HepG2 (cell line): ENCODE measurements around the gene KIRREL3. TPM values are rescaled to one million over a fixed set of nuclear protein-coding genes. Genes with fewer than 3 reads are reported as not detected.

Experiments
- ATAC-seq: fragments of 200-7000 bp; cut with Tn5 transposase; 3 replicates; pipeline ENCODE4 v1.9.1; 2020; ENCODE audit warnings: mild to moderate bottlenecking, moderate library complexity
- BruUV-seq: library from RNA; stranded (reverse); fragments of 400-500 nt; replicated peaks from 2 replicates; lab custom pipeline; 2021; lab: Mats Ljungman, UMichigan
- CTCF ChIA-PET: fragments of 300-600 bp; formaldehyde crosslinking; extraction: SDS; loops from one replicate; lab custom pipeline; 2021; ENCODE audit warnings: low total read pairs, inconsistent platforms, low intra/inter-chr PET ratio; lab: Yijun Ruan, JAX
- POLR2A ChIA-PET: fragments of 350-600 bp; sonication (Branson Sonifier 250); formaldehyde crosslinking; loops from one replicate; lab custom pipeline; 2020; ENCODE audit warnings: antibody characterized with exemption, inconsistent platforms; lab: Yijun Ruan, JAX
- DNase-seq: peaks from one replicate; pipeline ENCODE4 v3.0.0-alpha.2; 2015; ENCODE audit warnings: low spot score
- FAIRE-seq: peaks from 3 replicates; lab custom pipeline; 2011; peaks lifted over from hg19 to GRCh38; lab: Jason Lieb, UNC
- H2AFZ ChIP-seq: one replicate; pipeline ENCODE4 v1.6.1; 2011; ENCODE audit warnings: low read length, inconsistent platforms
- H3K27ac ChIP-seq: fragments of 300-600 bp; 3 replicates; pipeline ENCODE4 v1.8.0; 2011; ENCODE audit warnings: mixed run types, mild to moderate bottlenecking, mixed read lengths, low read length, inconsistent platforms; ENCODE audit not compliant: insufficient read depth; ENCODE audit errors: extremely low read length
- H3K27me3 ChIP-seq, 2 experiments: fragments of 200-600 bp in 1 of 2; 2 replicates in 1 of 2; 3 replicates in 1 of 2; pipeline versions ENCODE4 v1.6.0 to v1.8.0; 2011; ENCODE audit warnings: low read length in 2 of 2, mild to moderate bottlenecking in 2 of 2, moderate library complexity in 2 of 2, inconsistent platforms in 1 of 2; ENCODE audit not compliant: insufficient read depth in 2 of 2, control insufficient read depth in 1 of 2
- H3K36me3 ChIP-seq, 2 experiments: fragments of 200-600 bp in 1 of 2; replicated peaks in 1 of 2; 2 replicates in 1 of 2; 3 replicates in 1 of 2; pipeline versions ENCODE4 v1.5.1 to v1.8.0; 2011; ENCODE audit warnings: low read length in 2 of 2, inconsistent platforms in 1 of 2; ENCODE audit not compliant: insufficient read depth in 2 of 2, control insufficient read depth in 1 of 2
- H3K4me1 ChIP-seq: 2 replicates; pipeline ENCODE4 v1.5.1; 2012; ENCODE audit warnings: low read length, inconsistent platforms; ENCODE audit not compliant: insufficient read depth
- H3K4me2 ChIP-seq: 2 replicates; pipeline ENCODE4 v1.6.0; 2011; ENCODE audit warnings: low read depth, low read length, inconsistent platforms
- H3K4me3 ChIP-seq, 3 experiments: fragments of 200-600 bp in 1 of 3; sonication (generic), shearing (Covaris generic) in 1 of 3; replicated peaks in 1 of 3; 2 replicates each; pipeline ENCODE4 v1.5.1; 2011 to 2016; ENCODE audit warnings: low read length in 3 of 3, inconsistent platforms in 2 of 3, low read depth in 2 of 3, mild to moderate bottlenecking in 2 of 3, control low read depth in 1 of 3, mixed read lengths in 1 of 3; ENCODE audit not compliant: insufficient read depth in 1 of 3
- H3K79me2 ChIP-seq: one replicate; pipeline ENCODE4 v1.6.1; 2011; ENCODE audit warnings: low read length, inconsistent platforms; ENCODE audit not compliant: insufficient read depth
- H3K9ac ChIP-seq: 2 replicates; pipeline ENCODE4 v1.6.0; 2011; ENCODE audit warnings: mild to moderate bottlenecking, low read depth, low read length, inconsistent platforms; ENCODE audit not compliant: insufficient read depth
- H3K9me3 ChIP-seq: 2 replicates; pipeline ENCODE4 v1.5.1; 2012; ENCODE audit warnings: mild to moderate bottlenecking, low read length
- H4K20me1 ChIP-seq: 2 replicates; pipeline ENCODE4 v1.6.0; 2011; ENCODE audit warnings: inconsistent platforms, mild to moderate bottlenecking, low read length, moderate library complexity; ENCODE audit not compliant: insufficient read depth
- ETV5 ChIP-seq: IDR thresholded peaks from 2 replicates; pipeline ENCODE4 v1.6.1; 2018; ENCODE audit warnings: missing biosample characterization, missing genetic modification reagents, inconsistent platforms, borderline replicate concordance
- GABPA ChIP-seq, 2 experiments: IDR thresholded peaks; 2 replicates each; pipeline ENCODE4 v1.6.1; 2011 to 2016; ENCODE audit warnings: low read depth in 2 of 2, low read length in 1 of 2, missing biosample characterization in 1 of 2, missing genetic modification characterization in 1 of 2
- GABPB1 ChIP-seq: IDR thresholded peaks from 2 replicates; pipeline ENCODE4 v1.6.1; 2016; ENCODE audit warnings: mild to moderate bottlenecking, missing genetic modification reagents, moderate library complexity, missing compliant biosample characterization
- HIC2 ChIP-seq: sonication (generic); formaldehyde crosslinking; IDR thresholded peaks from 2 replicates; pipeline ENCODE4 v1.9.0; 2022; ENCODE audit warnings: low read depth, missing genetic modification reagents
- HNRNPL ChIP-seq: fragments of 200-400 bp; formaldehyde crosslinking; IDR thresholded peaks from 2 replicates; pipeline ENCODE4 v1.6.1; 2017; ENCODE audit warnings: mild to moderate bottlenecking, low read depth, low read length
- IKZF1 ChIP-seq: fragments of 450-650 bp; IDR thresholded peaks from 2 replicates; pipeline ENCODE4 v1.7.1; 2016
- KDM5B ChIP-seq: sonication (generic); formaldehyde crosslinking; IDR thresholded peaks from 2 replicates; pipeline ENCODE4 v1.4.0; 2020; ENCODE audit warnings: missing genetic modification reagents, mild to moderate bottlenecking, borderline replicate concordance
- MLX ChIP-seq: IDR thresholded peaks from 2 replicates; pipeline ENCODE4 v1.6.1; 2016
- MXD3 ChIP-seq: IDR thresholded peaks from 2 replicates; pipeline ENCODE4 v1.6.1; 2016; ENCODE audit warnings: mild to moderate bottlenecking, missing biosample characterization, missing genetic modification reagents
- NCOR1 ChIP-seq: fragments of 200-600 bp; sonication (generic); IDR thresholded peaks from 2 replicates; pipeline ENCODE4 v1.7.0; 2017; ENCODE audit warnings: antibody characterized with exemption, low read length, borderline replicate concordance
- SAFB2 ChIP-seq: sonication (generic); formaldehyde crosslinking; IDR thresholded peaks from 2 replicates; pipeline ENCODE4 v1.5.1; 2020; ENCODE audit warnings: missing genetic modification reagents, low read depth, mild to moderate bottlenecking, borderline replicate concordance
- ZNF263 ChIP-seq: sonication (generic); formaldehyde crosslinking; IDR thresholded peaks from 2 replicates; pipeline ENCODE4 v1.4.0; 2020; ENCODE audit warnings: missing genetic modification reagents
- ZSCAN12 ChIP-seq: sonication (generic); formaldehyde crosslinking; IDR thresholded peaks from 2 replicates; pipeline ENCODE4 v1.9.0; 2021; ENCODE audit warnings: mild to moderate bottlenecking, missing genetic modification reagents
- WGBS: methylation state at CpG from one replicate; pipeline ENCODE4 v1.1.6; 2017; ENCODE audit warnings: low lambda C conversion rate; 5-methylcytosine and 5-hydroxymethylcytosine counted together
- in situ Hi-C: cut with HindIII; loops from 2 replicates; pipeline ENCODE4 v1.10.0; 2017; ENCODE audit warnings: low pct_unique_long_range_greater_than_20kb; ENCODE audit not compliant: extremely low pct_ligation_motif_present
- intact Hi-C: fragments of 100-400 bp; cut with micrococcal nuclease; formaldehyde crosslinking; loops from one replicate; pipeline ENCODE4 v1.10.0; 2022; ENCODE audit not compliant: unreplicated experiment
- polyA plus RNA-seq, 8 experiments: library from polyadenylated mRNA; depleted of rRNA in 3 of 8; stranded (reverse) in 7 of 8; unstranded in 1 of 8; fragments of >200 nt; fragmentation: Illumina TruSeq in 4 of 8; extraction: Trizol in 4 of 8; gene quantifications; 2 replicates each; pipeline versions ENCODE4 v1.2.1 to v1.2.3, GENCODE V29; 2011 to 2016; ENCODE audit warnings: low read depth in 4 of 8, missing spikeins in 1 of 8, mixed read lengths in 1 of 8; ENCODE audit not compliant: insufficient read depth in 1 of 8
- total RNA-seq, 5 experiments: library from RNA; depleted of rRNA; stranded (reverse); fragments of >200 nt; fragmentation: Illumina TruSeq; extraction: Trizol; gene quantifications; 2 replicates each; pipeline ENCODE4 v1.2.3, GENCODE V29; 2016; ENCODE audit warnings: low read depth in 1 of 5

Gene KIRREL3
- total and polyA plus RNA-seq, 2 of the 13 experiments (the other 11 are each of a cell fraction or from before 2014, with no cell fraction given): not detected

- TF ChIP-seq ZNF263 (CRISPR knock-in tag): 0 out of 2 replicates have a peak, but pooled peaks have one; percentile 6
- TF ChIP-seq, all 625 proteins: peak for 9
These were observed 525.3 kb downstream of the KIRREL3 start (continued) for GRCh38 chr11:126475014-126475991.

GRCh38 chr11:126474220-126474619 lies 526.4 kb downstream of the KIRREL3 start:
- no TSS peak for BruUV-seq
- intact Hi-C loops (no loop called here), in situ Hi-C loops (loop anchor here (10.0 kb wide), 1 partner anchor 169 kb away; the partner anchor contains the start of gene DCPS)
- Histone ChIP-seq H3K27me3 (peaks cover 2 to 34% of the 10 kb centered on the region in 2 experiments; a peak in 3 of 5 replicates), H3K4me2 (peak overlapping the region; percentile 57; the same call in 1 of the 2 replicates), H3K4me1 (peaks cover 21% of the 10 kb centered on the region), H3K9ac (no peak overlapping the region), H3K36me3 (no peaks in the 10 kb centered on the region), H3K9me3 (no peaks in the 10 kb centered on the region), H3K4me3 (no peak overlapping the region), H2AFZ (no peak overlapping the region), H3K79me2 (no peaks in the 10 kb centered on the region), H3K27ac (no peak overlapping the region), H4K20me1 (no peaks in the 10 kb centered on the region)
- POLR2A ChIA-PET: no interaction called here
- CTCF ChIA-PET: no interaction called here
- WGBS: 14% methylated on average over 4 of the region's 9 CpGs
- FAIRE-seq (no peak), DNase-seq (peak; percentile 57), ATAC-seq (peak; percentile 48)
- TF ChIP-seq KDM5B (CRISPR knock-in tag): no peak
- TF ChIP-seq GABPA (IDR thresholded peaks at IDR 0.05; ENCODE audit: low read depth, low read length): no peak
- TF ChIP-seq GABPA (CRISPR knock-in tag; IDR thresholded peaks at IDR 0.05; ENCODE audit: low read depth): 0 out of 2 replicates have a peak, but pooled peaks have one; percentile 21
- TF ChIP-seq NCOR1: no peak
- TF ChIP-seq MXD3: no peak
- no peak for TF ChIP-seq MLX (CRISPR knock-in tag)
- 0 out of 2 replicates have a peak, but pooled peaks have one; percentile 1 for TF ChIP-seq ZNF263 (CRISPR knock-in tag)
- peak; percentile 32; the same call in 1 of the 2 replicates for TF ChIP-seq ETV5 (CRISPR knock-in tag)
- no peak for TF ChIP-seq SAFB2
- 0 out of 2 replicates have a peak, but pooled peaks have one; percentile 47 for TF ChIP-seq HNRNPL
- TF ChIP-seq ZSCAN12: no peak
- no peak for TF ChIP-seq IKZF1
- peak; percentile 39; the same call in 1 of the 2 replicates for TF ChIP-seq HIC2
- peak; percentile 39 for TF ChIP-seq GABPB1 (CRISPR knock-in tag)
